Measurements from ENCODE around the gene SPINDOC.

- TF ChIP-seq GATA2 (IDR thresholded peaks at IDR 0.05; ENCODE audit: low read depth, low read length) (no peak), GATA3 (IDR thresholded peaks at IDR 0.05; ENCODE audit: low read depth, low read length) (no peak)
Measured at GRCh38 chr11:63816732-63817131, 3.5 kb downstream of the SPINDOC start.
